ACHN (cell line): Measurements from ENCODE around the gene DNAH2.

Experiments used
- DNase-seq: peaks from one replicate; pipeline ENCODE4 v3.0.0-alpha.2; 2015
- in situ Hi-C: cut with HindIII; loops from 2 replicates; pipeline ENCODE4 v1.10.0; 2017; ENCODE audit warnings: low sequenced_read_pairs, low pct_ligation_motif_present, low pct_unique_long_range_greater_than_20kb

Gene DNAH2

GRCh38 chr17:7841396-7841914 is 123.9 kb downstream of the DNAH2 start:
- DNase-seq, result peak; percentile 88
- in situ Hi-C loops, result no loop called here

GRCh38 chr17:7841915-7842379 is 124.4 kb downstream of the DNAH2 start:
- DNase-seq, result peak; percentile 92
- in situ Hi-C loops, result no loop called here

- DNase-seq, result peak; percentile 89
- in situ Hi-C loops, result no loop called here
These were observed 125.1 kb downstream of the DNAH2 start for GRCh38 chr17:7842380-7843256.

DNA sequence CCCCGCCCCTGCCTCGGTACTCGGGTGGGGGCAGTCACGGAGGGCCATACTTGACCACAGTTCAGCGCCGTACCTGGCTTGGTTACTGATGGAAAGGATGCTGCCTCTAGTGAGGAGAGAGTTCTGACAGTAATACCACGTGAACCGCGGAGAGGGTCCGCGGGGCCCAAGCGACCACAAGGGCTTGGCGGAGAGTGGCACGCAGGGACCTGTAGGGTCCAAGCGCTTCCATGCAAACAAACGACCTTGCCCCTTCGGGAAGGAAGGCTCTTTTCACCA is 125.7 kb downstream of the DNAH2 start:
- in situ Hi-C loops, result no loop called here
- DNase-seq, result no peak

- DNase-seq, result peak; percentile 87
- in situ Hi-C loops, result no loop called here
These were observed 126.2 kb downstream of the DNAH2 start for GRCh38 chr17:7843536-7844291.

DNA sequence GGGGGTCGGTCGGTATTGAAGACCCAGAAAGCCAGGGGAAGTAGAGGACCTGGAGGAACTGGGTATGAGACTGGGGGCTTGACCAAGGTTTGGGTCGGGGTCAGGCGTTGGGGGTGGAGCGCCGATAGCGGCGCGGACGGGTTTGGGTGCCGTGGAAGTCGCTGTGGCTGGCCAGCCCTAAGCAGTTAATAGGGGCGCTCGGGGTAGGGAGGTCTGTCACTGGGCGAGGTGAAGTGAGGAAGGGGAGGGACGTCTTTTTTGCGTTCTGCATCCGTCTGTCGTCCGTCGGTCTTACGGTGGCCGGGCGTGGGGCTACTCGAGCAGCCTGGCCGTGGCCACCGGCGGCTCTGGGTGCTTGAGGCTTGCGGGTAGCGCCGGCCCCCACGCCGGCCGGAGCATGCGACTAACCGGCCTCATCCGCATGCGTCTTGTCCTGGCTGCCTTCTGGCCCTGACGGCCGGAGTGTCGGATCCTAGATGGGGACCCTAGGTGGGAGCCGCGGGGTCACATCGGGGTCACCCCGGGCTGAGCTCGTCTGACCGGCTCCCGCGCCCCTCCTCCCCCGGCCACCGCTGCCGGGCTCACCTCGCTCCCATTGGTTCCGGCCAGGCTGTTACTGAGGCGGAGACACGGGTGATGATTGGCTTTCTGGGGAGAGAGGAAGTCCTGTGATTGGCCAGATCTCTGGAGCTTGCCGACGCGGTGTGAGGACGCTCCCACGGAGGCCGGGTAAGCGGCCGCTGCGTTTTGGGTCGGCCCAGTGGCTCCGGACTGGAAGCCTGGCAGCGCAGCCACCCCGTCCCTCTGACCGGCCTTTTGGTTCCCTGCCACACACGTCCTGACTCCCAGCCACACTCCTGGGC is 127.0 kb downstream of the DNAH2 start:
- in situ Hi-C loops, result no loop called here
- peak; percentile 97 for DNase-seq

GRCh38 chr17:7845359-7846062 is 128.0 kb downstream of the DNAH2 start:
- in situ Hi-C loops, result no loop called here
- no peak for DNase-seq

GRCh38 chr17:7846063-7846735 is 128.7 kb downstream of the DNAH2 start:
- in situ Hi-C loops, result no loop called here
- no peak for DNase-seq

DNA sequence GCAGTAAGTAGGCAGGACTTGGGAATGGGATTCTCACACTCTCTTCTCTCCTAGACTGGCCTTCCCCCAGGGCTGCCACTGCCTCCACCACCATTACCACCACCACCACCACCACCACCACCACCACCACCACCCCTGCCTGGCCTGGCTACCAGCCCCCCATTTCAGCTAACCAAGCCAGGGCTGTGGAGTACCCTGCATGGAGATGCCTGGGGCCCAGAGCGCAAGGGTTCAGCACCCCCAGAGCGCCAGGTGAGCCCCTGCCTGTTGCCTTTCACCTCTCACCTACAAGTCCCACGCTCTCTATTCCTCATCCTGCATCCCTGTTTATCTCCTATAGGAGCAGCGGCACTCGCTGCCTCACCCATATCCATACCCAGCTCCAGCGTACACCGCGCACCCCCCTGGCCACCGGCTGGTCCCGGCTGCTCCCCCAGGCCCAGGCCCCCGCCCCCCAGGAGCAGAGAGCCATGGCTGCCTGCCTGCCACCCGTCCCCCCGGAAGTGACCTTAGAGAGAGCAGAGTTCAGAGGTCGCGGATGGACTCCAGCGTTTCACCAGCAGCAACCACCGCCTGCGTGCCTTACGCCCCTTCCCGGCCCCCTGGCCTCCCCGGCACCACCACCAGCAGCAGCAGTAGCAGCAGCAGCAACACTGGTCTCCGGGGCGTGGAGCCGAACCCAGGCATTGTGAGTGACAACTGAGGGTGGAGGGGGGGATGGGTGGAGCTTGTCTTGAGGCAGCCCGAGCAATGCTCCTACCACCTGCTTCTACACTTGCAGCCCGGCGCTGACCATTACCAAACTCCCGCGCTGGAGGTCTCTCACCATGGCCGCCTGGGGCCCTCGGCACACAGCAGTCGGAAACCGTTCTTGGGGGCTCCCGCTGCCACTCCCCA is 129.5 kb downstream of the DNAH2 start:
- in situ Hi-C loops, result no loop called here
- DNase-seq, result no peak

GRCh38 chr17:7848131-7848579 is 130.6 kb downstream of the DNAH2 start:
- in situ Hi-C loops, result no loop called here
- no peak for DNase-seq

- in situ Hi-C loops, result no loop called here
- DNase-seq, result no peak
These were observed 131.2 kb downstream of the DNAH2 start for GRCh38 chr17:7848739-7849129.

DNA sequence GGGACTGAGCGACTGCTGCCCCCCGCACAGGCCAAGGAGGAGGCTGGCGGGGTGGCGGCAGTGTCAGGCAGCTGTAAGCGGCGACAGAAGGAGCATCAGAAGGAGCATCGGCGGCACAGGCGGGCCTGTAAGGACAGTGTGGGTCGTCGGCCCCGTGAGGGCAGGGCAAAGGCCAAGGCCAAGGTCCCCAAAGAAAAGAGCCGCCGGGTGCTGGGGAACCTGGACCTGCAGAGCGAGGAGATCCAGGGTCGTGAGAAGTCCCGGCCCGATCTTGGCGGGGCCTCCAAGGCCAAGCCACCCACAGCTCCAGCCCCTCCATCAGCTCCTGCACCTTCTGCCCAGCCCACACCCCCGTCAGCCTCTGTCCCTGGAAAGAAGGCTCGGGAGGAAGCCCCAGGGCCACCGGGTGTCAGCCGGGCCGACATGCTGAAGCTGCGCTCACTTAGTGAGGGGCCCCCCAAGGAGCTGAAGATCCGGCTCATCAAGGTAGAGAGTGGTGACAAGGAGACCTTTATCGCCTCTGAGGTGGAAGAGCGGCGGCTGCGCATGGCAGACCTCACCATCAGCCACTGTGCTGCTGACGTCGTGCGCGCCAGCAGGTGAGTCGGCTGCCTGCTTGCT is 131.7 kb downstream of the DNAH2 start:
- DNase-seq, result no peak
- in situ Hi-C loops, result no loop called here

DNA sequence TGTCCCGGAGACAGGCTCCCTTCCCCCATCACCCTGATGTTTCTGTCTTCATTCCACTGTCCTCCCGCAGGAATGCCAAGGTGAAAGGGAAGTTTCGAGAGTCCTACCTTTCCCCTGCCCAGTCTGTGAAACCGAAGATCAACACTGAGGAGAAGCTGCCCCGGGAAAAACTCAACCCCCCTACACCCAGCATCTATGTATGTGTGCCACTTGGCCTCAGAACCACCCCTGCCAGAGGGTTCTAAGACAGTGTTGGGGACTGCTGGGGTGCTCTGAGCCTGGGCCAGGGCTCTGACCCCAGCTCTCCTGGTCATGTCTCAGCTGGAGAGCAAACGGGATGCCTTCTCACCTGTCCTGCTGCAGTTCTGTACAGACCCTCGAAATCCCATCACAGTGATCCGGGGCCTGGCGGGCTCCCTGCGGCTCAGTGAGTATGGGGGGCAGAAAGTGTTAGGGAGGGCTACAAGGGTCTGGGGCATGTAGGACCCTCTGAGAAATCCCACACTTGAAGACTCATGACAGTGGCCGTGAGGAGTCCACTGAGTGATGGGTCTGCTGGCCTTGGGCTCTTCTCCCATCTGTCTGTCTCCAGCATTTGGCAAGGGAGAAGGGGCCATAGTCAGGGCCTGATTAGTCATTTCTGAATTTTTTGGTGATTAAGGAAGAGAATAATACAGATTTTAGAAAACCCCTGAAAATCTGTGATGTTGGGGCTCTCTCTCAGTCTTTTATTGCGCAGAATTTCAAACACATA is 132.4 kb downstream of the DNAH2 start:
- DNase-seq, result no peak
- in situ Hi-C loops, result no loop called here

DNA sequence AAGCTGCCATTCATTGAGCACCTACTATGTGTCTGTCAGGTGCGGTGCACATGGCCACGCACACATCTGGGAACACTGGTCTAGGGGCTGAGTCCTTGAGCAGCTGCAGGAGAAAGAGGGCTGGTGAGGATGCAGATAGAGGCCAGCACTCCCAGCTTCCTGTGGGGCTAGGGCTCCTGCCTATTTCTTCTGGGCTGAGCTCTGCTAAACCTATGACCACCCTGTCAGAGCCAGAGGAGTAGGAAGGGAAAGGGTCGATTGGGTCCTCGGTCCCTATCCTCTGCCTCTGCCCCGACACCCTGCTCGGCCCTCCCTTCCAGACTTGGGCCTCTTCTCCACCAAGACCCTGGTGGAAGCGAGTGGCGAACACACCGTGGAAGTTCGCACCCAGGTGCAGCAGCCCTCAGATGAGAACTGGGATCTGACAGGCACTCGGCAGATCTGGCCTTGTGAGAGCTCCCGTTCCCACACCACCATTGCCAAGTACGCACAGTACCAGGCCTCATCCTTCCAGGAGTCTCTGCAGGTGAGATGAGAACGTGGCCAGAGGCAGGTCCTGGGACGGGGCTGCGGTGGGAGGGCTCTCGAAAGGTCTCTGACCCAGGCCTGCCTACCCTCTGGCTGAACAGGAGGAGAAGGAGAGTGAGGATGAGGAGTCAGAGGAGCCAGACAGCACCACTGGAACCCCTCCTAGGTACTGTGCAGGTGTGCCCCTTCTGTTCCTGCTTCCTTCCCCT is 133.3 kb downstream of the DNAH2 start:
- no peak for DNase-seq
- in situ Hi-C loops, result no loop called here
